A549 (cell line): ENCODE results near the gene MAP1S. TPM values are rescaled to one million over a fixed set of nuclear protein-coding genes. Genes with fewer than 3 reads are reported as not detected.
"Not testable (repeated sequence)": the region's sequence is repeated elsewhere in the genome, so short reads cannot be mapped to it uniquely, and the experiment has no call there.

Source experiments
- ATAC-seq, 2 experiments: fragments of 200-7000 bp in 1 of 2; fragments of >200 bp in 1 of 2; cut with Nextera tagmentation in 1 of 2; cut with Tn5 transposase in 1 of 2; 3 replicates each; pipeline versions ENCODE4 v1.8.0 to v1.9.1; 2018 to 2020; ENCODE audit warnings: mild to moderate bottlenecking in 1 of 2, moderate library complexity in 1 of 2
- CTCF ChIA-PET: fragments of 300-600 bp; sonication (Branson Sonifier 250); formaldehyde crosslinking; extraction: SDS; loops from one replicate; lab custom pipeline; 2021; ENCODE audit warnings: antibody characterized with exemption, inconsistent platforms; lab: Yijun Ruan, JAX
- POLR2A ChIA-PET: fragments of 350-600 bp; formaldehyde crosslinking; extraction: SDS; loops from one replicate; lab custom pipeline; 2021; ENCODE audit warnings: antibody characterized with exemption, inconsistent platforms; lab: Yijun Ruan, JAX
- DNase-seq, 2 experiments: peaks; one replicate each; pipeline versions ENCODE4 v3.0.0 to v3.0.0-alpha.2; 2011 to 2016; ENCODE audit warnings: low read depth in 1 of 2, low spot score in 1 of 2
- FAIRE-seq: peaks from 2 replicates; lab custom pipeline; 2011; peaks lifted over from hg19 to GRCh38; lab: Jason Lieb, UNC
- H3K27ac ChIP-seq, 2 experiments: fragments of >200 bp; sonication (Bioruptor Twin); formaldehyde crosslinking; 3 replicates each; pipeline ENCODE4 v1.5.1; 2016 to 2017
- H3K4me1 ChIP-seq: fragments of >200 bp; sonication (Bioruptor Twin); formaldehyde crosslinking; 3 replicates; pipeline ENCODE4 v1.6.1; 2016
- H3K4me2 ChIP-seq: fragments of >200 bp; sonication (Bioruptor Twin); formaldehyde crosslinking; 3 replicates; pipeline ENCODE4 v1.6.1; 2016
- H3K4me3 ChIP-seq: fragments of >200 bp; sonication (Bioruptor Twin); formaldehyde crosslinking; 3 replicates; pipeline ENCODE4 v1.5.1; 2016
- H3K9me3 ChIP-seq: fragments of >200 bp; sonication (Bioruptor Twin); formaldehyde crosslinking; 3 replicates; pipeline ENCODE4 v1.6.1; 2016
- KDM5A ChIP-seq: fragments of 200-600 bp; sonication (generic); IDR thresholded peaks from 2 replicates; pipeline ENCODE4 v1.6.1; 2016; ENCODE audit warnings: antibody characterized with exemption, mild to moderate bottlenecking
- ZFP36 ChIP-seq: fragments of 450-650 bp; IDR thresholded peaks from 2 replicates; pipeline ENCODE4 v1.6.1; 2014; ENCODE audit warnings: borderline replicate concordance; ENCODE audit not compliant: partially characterized antibody
- WGBS: methylation state at CpG from one replicate; pipeline ENCODE4 v1.1.6; 2017; ENCODE audit errors: missing lambda C conversion rate; 5-methylcytosine and 5-hydroxymethylcytosine counted together
- polyA plus RNA-seq, 4 experiments: library from polyadenylated mRNA; depleted of rRNA in 3 of 4; stranded (reverse); fragments of >200 nt; fragmentation: RNase III in 1 of 4; extraction: RNeasy Plus Mini Kit Qiagen cat#74134 plus additional on column Dnase treatment in 1 of 4; gene quantifications; 2 replicates in 3 of 4; 3 replicates in 1 of 4; pipeline ENCODE4 v1.2.3, GENCODE V29; 2011 to 2017

The MAP1S gene
- polyA plus RNA-seq, 2 of the 4 experiments (the other 2 are of a cell fraction): 8.3 to 26.9 TPM

- FAIRE-seq (no peak), ATAC-seq (no peak), DNase-seq (no peak)
- Histone ChIP-seq H3K4me2 (no peak overlapping the region), H3K9me3 (no peaks in the 10 kb centered on the region), H3K4me3 (no peak overlapping the region), H3K27ac (no peak overlapping the region), H3K4me1 (peaks cover 4% of the 10 kb centered on the region; the same call in 1 of the 3 replicates)
- TF ChIP-seq KDM5A (no peak), ZFP36 (peak; percentile 52)
- POLR2A ChIA-PET: no interaction called here
- 96% methylated on average over 2 of the region's 2 CpGs for WGBS
- CTCF ChIA-PET: interaction anchor here (0.9 kb wide), 1 partner anchor 79 kb away, joined by 4 read pairs; the partner anchor contains the start of gene RPL18A
Measured at GRCh38 chr19:17780781-17781180, 61.5 kb downstream of the MAP1S start.

- DNase-seq, H3K4me1 ChIP-seq, POLR2A ChIA-PET, H3K9me3 ChIP-seq, FAIRE-seq, H3K4me2 ChIP-seq, ATAC-seq, H3K4me3 ChIP-seq: not testable (repeated sequence)
- WGBS: 91% methylated on average over 3 of the region's 5 CpGs
- 0 out of 6 replicates have a peak overlapping the region, but pooled peaks of 1 of the 2 experiments have one; percentile 41 for H3K27ac ChIP-seq
- CTCF ChIA-PET: interaction anchor here (0.9 to 3.9 kb wide), 15 partner anchors 8 to 524 kb away, joined by 3 to 19 read pairs (median 4); partner anchors contain the start of genes B3GNT3 and FCHO1
Measured at GRCh38 chr19:17783721-17784120, 64.4 kb downstream of the MAP1S start.

Other genes starting within 250 kb of the MAP1S start
- gene SLC27A1, start 249.0 kb upstream of the MAP1S start, polyA plus RNA-seq (2011; rRNA removed): 1.8 and 2.7 TPM in 2 replicates
- gene SLC27A1, start 249.0 kb upstream of the MAP1S start, polyA plus RNA-seq (2017; fragmentation: RNase III; extraction: RNeasy Plus Mini Kit Qiagen cat#74134 plus additional on column Dnase treatment): 1.9 to 2.6 TPM (median 2.5 TPM) in 3 replicates
- gene PGLS, start 207.8 kb upstream of the MAP1S start, polyA plus RNA-seq (2011; rRNA removed): 24.9 and 28.8 TPM in 2 replicates
- gene PGLS, start 207.8 kb upstream of the MAP1S start, polyA plus RNA-seq (2017; fragmentation: RNase III; extraction: RNeasy Plus Mini Kit Qiagen cat#74134 plus additional on column Dnase treatment): 37.2 to 49.4 TPM (median 45.7 TPM) in 3 replicates
- gene COLGALT1, start 163.8 kb upstream of the MAP1S start, polyA plus RNA-seq (2011; rRNA removed): 64.4 and 76.6 TPM in 2 replicates
- 54.5 to 57.2 TPM (median 57.1 TPM) in 3 replicates for gene COLGALT1, start 163.8 kb upstream of the MAP1S start, polyA plus RNA-seq (2017; fragmentation: RNase III; extraction: RNeasy Plus Mini Kit Qiagen cat#74134 plus additional on column Dnase treatment)
- 4.2 and 5.5 TPM in 2 replicates for gene UNC13A, start 31.1 kb upstream of the MAP1S start, polyA plus RNA-seq (2011; rRNA removed)
- 2.6 to 3.1 TPM (median 2.8 TPM) in 3 replicates for gene UNC13A, start 31.1 kb upstream of the MAP1S start, polyA plus RNA-seq (2017; fragmentation: RNase III; extraction: RNeasy Plus Mini Kit Qiagen cat#74134 plus additional on column Dnase treatment)
- gene FCHO1, start 32.0 kb downstream of the MAP1S start, polyA plus RNA-seq (2011; rRNA removed): 1.7 and 2.2 TPM in 2 replicates
- gene FCHO1, start 32.0 kb downstream of the MAP1S start, polyA plus RNA-seq (2017; fragmentation: RNase III; extraction: RNeasy Plus Mini Kit Qiagen cat#74134 plus additional on column Dnase treatment): 13.1 to 14.3 TPM (median 13.6 TPM) in 3 replicates
- 2.7 and 4.8 TPM in 2 replicates for gene B3GNT3, start 75.7 kb downstream of the MAP1S start, polyA plus RNA-seq (2011; rRNA removed)
- gene B3GNT3, start 75.7 kb downstream of the MAP1S start, polyA plus RNA-seq (2017; fragmentation: RNase III; extraction: RNeasy Plus Mini Kit Qiagen cat#74134 plus additional on column Dnase treatment): 1.6 to 2.4 TPM (median 1.8 TPM) in 3 replicates
- 0.27 and 1.2 TPM in 2 replicates for gene INSL3, start 102.0 kb downstream of the MAP1S start, polyA plus RNA-seq (2011; rRNA removed)
- gene INSL3, start 102.0 kb downstream of the MAP1S start, polyA plus RNA-seq (2017; fragmentation: RNase III; extraction: RNeasy Plus Mini Kit Qiagen cat#74134 plus additional on column Dnase treatment): 0.25 to 0.32 TPM (median 0.28 TPM) in 3 replicates
- gene JAK3, start 128.5 kb downstream of the MAP1S start, polyA plus RNA-seq (2011; rRNA removed): 0.89 and 1.2 TPM in 2 replicates
- 0.24 to 0.40 TPM (median 0.31 TPM) in 3 replicates for gene JAK3, start 128.5 kb downstream of the MAP1S start, polyA plus RNA-seq (2017; fragmentation: RNase III; extraction: RNeasy Plus Mini Kit Qiagen cat#74134 plus additional on column Dnase treatment)
- gene RPL18A, start 140.4 kb downstream of the MAP1S start, polyA plus RNA-seq (2011; rRNA removed): 624 and 696 TPM in 2 replicates
- gene RPL18A, start 140.4 kb downstream of the MAP1S start, polyA plus RNA-seq (2017; fragmentation: RNase III; extraction: RNeasy Plus Mini Kit Qiagen cat#74134 plus additional on column Dnase treatment): 1,807 to 1,898 TPM (median 1,812 TPM) in 3 replicates
- 0.25 TPM in 2 replicates for gene SLC5A5, start 152.5 kb downstream of the MAP1S start, polyA plus RNA-seq (2011; rRNA removed)
- gene SLC5A5, start 152.5 kb downstream of the MAP1S start, polyA plus RNA-seq (2017; fragmentation: RNase III; extraction: RNeasy Plus Mini Kit Qiagen cat#74134 plus additional on column Dnase treatment): 0.06 to 0.20 TPM (median 0.13 TPM) in 3 replicates
- 20.8 and 35.4 TPM in 2 replicates for gene CCDC124, start 213.5 kb downstream of the MAP1S start, polyA plus RNA-seq (2011; rRNA removed)
- gene CCDC124, start 213.5 kb downstream of the MAP1S start, polyA plus RNA-seq (2017; fragmentation: RNase III; extraction: RNeasy Plus Mini Kit Qiagen cat#74134 plus additional on column Dnase treatment): 113 to 123 TPM (median 116 TPM) in 3 replicates
- gene KCNN1, start 247.6 kb downstream of the MAP1S start, polyA plus RNA-seq (2011; rRNA removed): 0.20 and 0.43 TPM in 2 replicates
- gene KCNN1, start 247.6 kb downstream of the MAP1S start, polyA plus RNA-seq (2017; fragmentation: RNase III; extraction: RNeasy Plus Mini Kit Qiagen cat#74134 plus additional on column Dnase treatment): 0.56 to 0.85 TPM (median 0.69 TPM) in 3 replicates